A673 (cell line): ENCODE data around the gene LIMS1. TPM values are rescaled to one million over a fixed set of nuclear protein-coding genes. Genes with fewer than 3 reads are reported as not detected.
"Not testable (repeated sequence)": the region's sequence is repeated elsewhere in the genome, so short reads cannot be mapped to it uniquely, and the experiment has no call there.

Experiments used
- BruUV-seq: library from RNA; stranded (reverse); fragments of 400-500 nt; replicated peaks from 2 replicates; lab custom pipeline; 2021; lab: Mats Ljungman, UMichigan
- CTCF ChIA-PET: fragments of 300-600 bp; sonication (Branson Sonifier 250); formaldehyde crosslinking; loops from one replicate; lab custom pipeline; 2022; ENCODE audit warnings: antibody characterized with exemption; lab: Charles Lee
- POLR2A ChIA-PET: fragments of 300-600 bp; sonication (Branson Sonifier 250); formaldehyde crosslinking; loops from one replicate; lab custom pipeline; 2022; ENCODE audit warnings: antibody characterized with exemption; ENCODE audit not compliant: low non-redundant PET; lab: Charles Lee
- DNase-seq: peaks from one replicate; pipeline ENCODE4 v3.0.0-alpha.2; 2015; ENCODE audit warnings: low spot score
- H3K27ac ChIP-seq: fragments of 200-600 bp; sonication (generic); 2 replicates; pipeline ENCODE4 v1.5.1; 2016; ENCODE audit warnings: mixed run types, low read depth, mild to moderate bottlenecking, mixed read lengths, antibody characterized with exemption, low read length; ENCODE audit not compliant: poor library complexity, severe bottlenecking
- H3K27me3 ChIP-seq: fragments of 200-600 bp; sonication (generic); replicated peaks from 2 replicates; pipeline ENCODE4 v1.6.1; 2017; ENCODE audit warnings: mixed run types, low read depth, mild to moderate bottlenecking, mixed read lengths, antibody characterized with exemption, low read length; ENCODE audit not compliant: insufficient read depth, poor library complexity
- H3K36me3 ChIP-seq: fragments of 200-600 bp; sonication (generic); 2 replicates; pipeline ENCODE4 v1.6.1; 2016; ENCODE audit warnings: mixed run types, mild to moderate bottlenecking, mixed read lengths, antibody characterized with exemption, low read length; ENCODE audit not compliant: insufficient read depth, poor library complexity, severe bottlenecking
- H3K4me1 ChIP-seq: fragments of 200-600 bp; sonication (generic); 2 replicates; pipeline ENCODE4 v1.6.1; 2017; ENCODE audit warnings: mixed run types, mild to moderate bottlenecking, mixed read lengths, antibody characterized with exemption, low read length; ENCODE audit not compliant: insufficient read depth, poor library complexity, severe bottlenecking
- H3K4me3 ChIP-seq: fragments of 200-600 bp; sonication (generic); 2 replicates; pipeline ENCODE4 v1.5.1; 2016; ENCODE audit warnings: low read depth, mixed run types, mild to moderate bottlenecking, mixed read lengths, low read length; ENCODE audit not compliant: poor library complexity, severe bottlenecking
- H3K9me3 ChIP-seq: fragments of 200-600 bp; sonication (generic); 2 replicates; pipeline ENCODE4 v1.6.1; 2016; ENCODE audit warnings: mixed run types, low read depth, mild to moderate bottlenecking, mixed read lengths, antibody characterized with exemption, low read length; ENCODE audit not compliant: poor library complexity, severe bottlenecking
- CTCF ChIP-seq: fragments of 300-800, 200-600 bp; sonication (generic); conservative IDR thresholded peaks from 2 replicates; pipeline ENCODE4 v1.5.1; 2017; ENCODE audit warnings: low read depth, mild to moderate bottlenecking, antibody characterized with exemption, low read length, moderate library complexity, mixed read lengths
- EZH2 ChIP-seq: fragments of 200-600 bp; sonication (generic); IDR thresholded peaks from 2 replicates; pipeline ENCODE4 v1.6.1; 2017; ENCODE audit warnings: borderline replicate concordance, low read depth, mild to moderate bottlenecking, mixed read lengths, antibody characterized with exemption, low read length; ENCODE audit not compliant: poor library complexity, severe bottlenecking
- intact Hi-C: fragments of 100-400 bp; cut with micrococcal nuclease; formaldehyde crosslinking; loops from one replicate; pipeline ENCODE4 v1.10.0; 2022; ENCODE audit not compliant: unreplicated experiment
- total RNA-seq: library from RNA; stranded (reverse); gene quantifications from 2 replicates; pipeline ENCODE4 v1.2.3, GENCODE V29; 2021

Gene LIMS1
- total RNA-seq, 1 experiment from 2014 or later = 43.9 TPM

GRCh38 chr2:108641756-108642155 is 107.5 kb downstream of the LIMS1 start:
- no peaks in the 10 kb centered on the region for H3K27me3 ChIP-seq
- no peaks in the 10 kb centered on the region for H3K9me3 ChIP-seq
- intact Hi-C loops = no loop called here
- ChIA-PET CTCF (no interaction called here), POLR2A (no interaction called here)
- TF ChIP-seq EZH2 (no peak), CTCF (no peak)
- H3K36me3 ChIP-seq = no peaks in the 10 kb centered on the region
- no peak for DNase-seq
- H3K4me1 ChIP-seq = peaks cover 9% of the 10 kb centered on the region
- BruUV-seq = no TSS peak
- no peak overlapping the region for H3K4me3 ChIP-seq
- H3K27ac ChIP-seq = no peak overlapping the region

- ChIA-PET POLR2A (no interaction called here), CTCF (no interaction called here)
- no peak for DNase-seq
- Histone ChIP-seq H3K4me1 (peaks cover 9% of the 10 kb centered on the region), H3K9me3 (no peaks in the 10 kb centered on the region), H3K4me3 (no peak overlapping the region), H3K27ac (no peak overlapping the region), H3K27me3 (no peaks in the 10 kb centered on the region), H3K36me3 (no peaks in the 10 kb centered on the region)
- no TSS peak for BruUV-seq
- TF ChIP-seq EZH2 = no peak
- no peak for TF ChIP-seq CTCF
- intact Hi-C loops = no loop called here
Measured at GRCh38 chr2:108643261-108643849, 109.1 kb downstream of the LIMS1 start.

GRCh38 chr2:108643862-108644261 is 109.6 kb downstream of the LIMS1 start:
- DNase-seq, H3K9me3 ChIP-seq, POLR2A ChIA-PET, H3K4me1 ChIP-seq, H3K4me3 ChIP-seq, intact Hi-C loops, BruUV-seq, H3K36me3 ChIP-seq, H3K27me3 ChIP-seq, CTCF ChIA-PET, H3K27ac ChIP-seq: not testable (repeated sequence)

GRCh38 chr2:108644446-108644845 is 110.2 kb downstream of the LIMS1 start:
- H3K27ac ChIP-seq, H3K4me1 ChIP-seq, intact Hi-C loops, H3K36me3 ChIP-seq, H3K27me3 ChIP-seq, DNase-seq, H3K4me3 ChIP-seq, POLR2A ChIA-PET, H3K9me3 ChIP-seq, BruUV-seq, CTCF ChIA-PET: not testable (repeated sequence)

GRCh38 chr2:108648796-108649195 is 114.5 kb downstream of the LIMS1 start:
- POLR2A ChIA-PET, H3K36me3 ChIP-seq, H3K27me3 ChIP-seq, intact Hi-C loops, DNase-seq, BruUV-seq, CTCF ChIA-PET, H3K4me3 ChIP-seq, H3K4me1 ChIP-seq, H3K9me3 ChIP-seq, H3K27ac ChIP-seq: not testable (repeated sequence)

GRCh38 chr2:108650465-108650864 is 116.2 kb downstream of the LIMS1 start:
- H3K4me1 ChIP-seq, H3K27me3 ChIP-seq, H3K4me3 ChIP-seq, intact Hi-C loops, H3K36me3 ChIP-seq, BruUV-seq, H3K9me3 ChIP-seq, H3K27ac ChIP-seq, DNase-seq, POLR2A ChIA-PET: not testable (repeated sequence)
- CTCF ChIA-PET = interaction anchor here (0.6 kb wide), 1 partner anchor 67 kb away, joined by 7 read pairs; no protein-coding TSS in a partner anchor
